ENCODE results near the gene SCP2.

DNA sequence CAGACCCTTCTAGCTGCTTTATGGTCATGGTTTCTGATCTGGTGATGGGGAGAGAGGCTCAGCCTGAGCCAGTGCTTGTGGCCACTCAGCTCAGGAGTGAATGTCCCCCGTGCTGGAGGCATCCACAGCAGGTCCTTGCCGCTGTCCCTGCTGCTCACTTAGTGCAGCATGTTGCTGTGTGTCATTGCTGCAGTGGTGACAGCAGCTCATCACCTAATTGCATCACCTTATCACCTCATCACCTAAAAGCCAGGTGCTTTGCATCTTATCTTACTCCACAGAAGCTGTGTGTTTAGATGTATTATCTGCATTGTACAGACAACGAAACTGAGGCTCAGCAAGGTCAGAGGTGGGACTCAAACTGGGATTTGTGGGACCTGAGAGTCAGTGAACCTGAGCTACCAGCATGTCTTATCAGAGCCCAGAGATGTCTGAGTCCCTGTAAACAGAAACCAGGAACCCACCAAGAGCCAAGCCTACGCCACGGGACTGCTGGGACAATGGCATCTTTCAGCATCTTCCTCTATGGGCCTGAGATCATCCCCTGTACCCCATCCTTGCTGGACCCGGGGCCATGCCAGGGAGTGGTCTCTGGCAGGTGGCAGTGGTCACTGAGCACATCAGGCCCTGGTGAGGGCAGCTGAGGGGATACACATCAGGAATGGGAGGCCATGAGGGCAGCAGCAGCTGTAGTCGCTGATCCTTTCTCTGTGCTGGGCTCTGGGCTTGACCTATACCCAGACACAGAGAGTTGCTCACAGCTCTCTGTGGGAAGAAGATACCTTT lies 141.4 kb downstream of the SCP2 start:
- TF ChIP-seq, protein P1, sequence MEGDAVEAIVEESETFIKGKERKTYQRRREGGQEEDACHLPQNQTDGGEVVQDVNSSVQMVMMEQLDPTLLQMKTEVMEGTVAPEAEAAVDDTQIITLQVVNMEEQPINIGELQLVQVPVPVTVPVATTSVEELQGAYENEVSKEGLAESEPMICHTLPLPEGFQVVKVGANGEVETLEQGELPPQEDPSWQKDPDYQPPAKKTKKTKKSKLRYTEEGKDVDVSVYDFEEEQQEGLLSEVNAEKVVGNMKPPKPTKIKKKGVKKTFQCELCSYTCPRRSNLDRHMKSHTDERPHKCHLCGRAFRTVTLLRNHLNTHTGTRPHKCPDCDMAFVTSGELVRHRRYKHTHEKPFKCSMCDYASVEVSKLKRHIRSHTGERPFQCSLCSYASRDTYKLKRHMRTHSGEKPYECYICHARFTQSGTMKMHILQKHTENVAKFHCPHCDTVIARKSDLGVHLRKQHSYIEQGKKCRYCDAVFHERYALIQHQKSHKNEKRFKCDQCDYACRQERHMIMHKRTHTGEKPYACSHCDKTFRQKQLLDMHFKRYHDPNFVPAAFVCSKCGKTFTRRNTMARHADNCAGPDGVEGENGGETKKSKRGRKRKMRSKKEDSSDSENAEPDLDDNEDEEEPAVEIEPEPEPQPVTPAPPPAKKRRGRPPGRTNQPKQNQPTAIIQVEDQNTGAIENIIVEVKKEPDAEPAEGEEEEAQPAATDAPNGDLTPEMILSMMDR (conservative IDR thresholded peaks at IDR 0.05; ENCODE audit: low read length), result no peak
- no peak for TF ChIP-seq EZH2phosphoT487 (IDR thresholded peaks at IDR 0.05; ENCODE audit: borderline replicate concordance)

Measured in Loucy (cell line).